ENCODE data around the gene EXD3. TPM values are rescaled to one million over a fixed set of nuclear protein-coding genes. Genes with fewer than 3 reads are reported as not detected.
A peak's percentile ranks its signal among the peaks of the same experiment; 100 is the strongest.
"Not testable (repeated sequence)": the region's sequence is repeated elsewhere in the genome, so short reads cannot be mapped to it uniquely, and the experiment has no call there.

EXD3 gene
- total RNA-seq, 4 donors from 2014 or later, result 8.3 to 22.3 (median 14.2) TPM

GRCh38 chr9:137263506-137263905, 159.5 kb downstream of the EXD3 start:
- Histone ChIP-seq H3K9me3 (no peaks in the 10 kb centered on the region), H3K36me3 (peaks cover 29 to 73% (median 62%) of the 10 kb centered on the region in 4 donors), H3K27ac (replicated peaks in 1 of 4) (no peak overlapping the region), H3K4me1 (peaks cover 13 to 16% (median 14%) of the 10 kb centered on the region in 4 donors), H3K4me3 (no peak overlapping the region), H3K27me3 (no peaks in the 10 kb centered on the region)
- WGBS, result 78% methylated on average over 7 of the region's 10 CpGs
- TF ChIP-seq CTCF (IDR thresholded peaks at IDR 0.05) (no peak), POLR2AphosphoS5 (IDR thresholded peaks at IDR 0.05) (no peak)
- intact Hi-C loops (cut with DNase I), result no loop called here
- DNase-seq (ENCODE audit: extremely low spot score), result no peak

GRCh38 chr9:137262909-137263285, 160.1 kb downstream of the EXD3 start:
- WGBS, result 87% methylated on average over 24 of the region's 24 CpGs
- Histone ChIP-seq H3K36me3 (peaks cover 29 to 72% (median 65%) of the 10 kb centered on the region in 4 donors), H3K27me3 (no peaks in the 10 kb centered on the region), H3K27ac (replicated peaks in 1 of 4) (no peak overlapping the region), H3K4me3 (no peak overlapping the region), H3K4me1 (peaks cover 7 to 10% (median 8%) of the 10 kb centered on the region in 4 donors), H3K9me3 (no peaks in the 10 kb centered on the region)
- DNase-seq (ENCODE audit: extremely low spot score), result no peak
- no peak for TF ChIP-seq EP300 (IDR thresholded peaks at IDR 0.05)
- intact Hi-C loops (cut with DNase I), result no loop called here

GRCh38 chr9:137262173-137262908, 160.6 kb downstream of the EXD3 start:
- H3K4me3 ChIP-seq; DNase-seq (ENCODE audit: extremely low spot score); H3K4me1 ChIP-seq; H3K27ac ChIP-seq (replicated peaks in 1 of 4); H3K27me3 ChIP-seq; H3K9me3 ChIP-seq; intact Hi-C loops (cut with DNase I): not testable (repeated sequence)
- H3K36me3 ChIP-seq, result peaks cover 27 to 72% (median 62%) of the 10 kb centered on the region in 4 donors
- 29% methylated on average over 15 of the region's 15 CpGs for WGBS
- TF ChIP-seq CTCF (IDR thresholded peaks at IDR 0.05), result peak; percentile 34 to 55 (median 50)

Other genes starting within 250 kb of the EXD3 start
- 10 to 100 TPM; 18.7 to 28.7 (median 25.1) TPM for gene ANAPC2, start 234.6 kb downstream of the EXD3 start, total RNA-seq
- gene SSNA1, start 234.5 kb downstream of the EXD3 start, total RNA-seq, result 10 to 100 TPM; 58.2 to 99.5 (median 76.7) TPM
- gene TPRN, start 222.4 kb downstream of the EXD3 start, total RNA-seq, result 10 to 100 TPM in 1 of 4 donors, 1 to 10 TPM in 3; 4.1 to 12.6 (median 7.7) TPM
- gene TMEM203, start 217.5 kb downstream of the EXD3 start, total RNA-seq, result 10 to 100 TPM; 28.8 to 45.8 (median 34.8) TPM
- 10 to 100 TPM in 1 of 4 donors, 1 to 10 TPM in 3; 6.5 to 12.3 (median 8.0) TPM for gene NDOR1, start 217.5 kb downstream of the EXD3 start, total RNA-seq
- 1 to 10 TPM; 1.2 to 4.2 (median 2.4) TPM for gene RNF208, start 200.9 kb downstream of the EXD3 start, total RNA-seq
- under 1 TPM in 3 of 4 donors, not detected in 1; 0.33 to 0.45 (median 0.40) TPM for gene CYSRT1, start 198.0 kb downstream of the EXD3 start, total RNA-seq
- gene RNF224, start 195.7 kb downstream of the EXD3 start, total RNA-seq, result not detected
- not detected for gene SLC34A3, start 192.3 kb downstream of the EXD3 start, total RNA-seq
- gene TUBB4B, start 181.9 kb downstream of the EXD3 start, total RNA-seq, result 100 to 1,000 TPM; 227 to 469 (median 304) TPM
- not detected for gene STPG3, start 171.9 kb downstream of the EXD3 start, total RNA-seq
- 10 to 100 TPM; 26.6 to 73.2 (median 48.8) TPM for gene NELFB, start 167.8 kb downstream of the EXD3 start, total RNA-seq
- 1 to 10 TPM; 5.0 to 9.2 (median 7.3) TPM for gene TOR4A, start 145.4 kb downstream of the EXD3 start, total RNA-seq
- 10 to 100 TPM in 1 of 4 donors, 1 to 10 TPM in 3; 2.9 to 10.3 (median 7.2) TPM for gene NRARP, start 120.9 kb downstream of the EXD3 start, total RNA-seq
- 1 to 10 TPM; 2.1 to 4.0 (median 3.0) TPM for gene NOXA1, start 231 bp upstream of the EXD3 start, total RNA-seq
- not detected for gene ENTPD8, start 18.2 kb upstream of the EXD3 start, total RNA-seq
- 10 to 100 TPM; 41.9 to 71.0 (median 58.9) TPM for gene NSMF, start 36.2 kb upstream of the EXD3 start, total RNA-seq
- 1 to 10 TPM; 3.0 to 6.2 (median 4.0) TPM for gene PNPLA7, start 127.2 kb upstream of the EXD3 start, total RNA-seq
- gene MRPL41, start 128.7 kb upstream of the EXD3 start, total RNA-seq, result 10 to 100 TPM; 59.8 to 83.8 (median 78.2) TPM
- 10 to 100 TPM; 19.9 to 27.8 (median 24.8) TPM for gene DPH7, start 155.8 kb upstream of the EXD3 start, total RNA-seq
- 10 to 100 TPM; 10.4 to 18.3 (median 13.7) TPM for gene ZMYND19, start 167.3 kb upstream of the EXD3 start, total RNA-seq
- gene ARRDC1, start 182.5 kb upstream of the EXD3 start, total RNA-seq, result 10 to 100 TPM; 16.6 to 28.2 (median 21.7) TPM
- 10 to 100 TPM; 71.6 to 78.2 (median 74.2) TPM for gene EHMT1, start 195.8 kb upstream of the EXD3 start, total RNA-seq

Measured in esophagus muscularis mucosa (tissue), 4 donors.